ENCODE results near the gene RNF111. TPM values are rescaled to one million over a fixed set of nuclear protein-coding genes. Genes with fewer than 3 reads are reported as not detected.

The RNF111 gene
- polyA plus RNA-seq, 1 donor (not counting 4 experiments of a cell fraction or from before 2014, with no cell fraction given): 27.4 TPM

DNA sequence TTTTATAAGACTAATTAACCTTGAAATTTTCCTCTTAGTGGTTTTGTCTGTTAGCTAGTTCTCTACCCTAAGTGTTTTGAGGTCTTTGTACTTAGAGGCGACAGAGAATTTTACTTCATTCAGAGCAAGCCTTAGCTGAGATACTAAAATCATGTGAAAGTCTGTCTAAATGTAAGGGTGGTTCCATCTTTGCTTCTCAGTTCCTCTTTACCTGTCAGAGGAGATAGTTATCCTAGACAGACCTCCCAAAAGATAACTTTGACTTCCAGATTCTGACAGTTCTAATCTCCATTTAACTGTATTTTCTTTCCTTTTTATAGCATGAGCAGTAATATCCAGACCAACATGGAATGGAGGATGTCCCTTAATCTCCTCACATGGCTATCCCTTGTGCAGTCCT is 34.7 kb downstream of the RNF111 start:
- FAIRE-seq (no peak), DNase-seq (ENCODE audit: low read depth, low spot score) (no peak)
- H3K9me1 ChIP-seq (ENCODE audit: control insufficient read depth, extremely low read depth, insufficient read depth, low read length): no peaks in the 10 kb centered on the region
- H4K20me1 ChIP-seq (ENCODE audit: control insufficient read depth, extremely low read depth, insufficient read depth, low read length): no peaks in the 10 kb centered on the region
- peaks cover 1 to 4% of the 10 kb centered on the region in 2 experiments for H3K36me3 ChIP-seq (ENCODE audit: control insufficient read depth in 2 of 2, extremely low read depth in 1 of 2, insufficient read depth in 2 of 2, low read length in 2 of 2)
- dilution Hi-C loops (cut with MboI; ENCODE audit: extremely low pct_ligation_motif_present, low sequenced_read_pairs): no loop called here
- H3K79me2 ChIP-seq (ENCODE audit: control insufficient read depth, insufficient read depth, low read length): peaks cover 61% of the 10 kb centered on the region
- no peak overlapping the region for H3K27ac ChIP-seq (ENCODE audit: control insufficient read depth, insufficient read depth, low read length)
- H3K27me3 ChIP-seq (ENCODE audit: control insufficient read depth, extremely low read depth, insufficient read depth, low read length): no peaks in the 10 kb centered on the region
- H3K4me3 ChIP-seq (ENCODE audit: control insufficient read depth in 2 of 3, extremely low read depth in 1 of 3, insufficient read depth in 2 of 3, low read depth in 1 of 3, low read length in 3 of 3): no peak overlapping the region
- no peaks in the 10 kb centered on the region for H3K4me1 ChIP-seq (ENCODE audit: control insufficient read depth, extremely low read depth, insufficient read depth, low read length)
- no peaks in the 10 kb centered on the region for H3K9me3 ChIP-seq (ENCODE audit: control insufficient read depth, low read depth, low read length)
- no peak overlapping the region for H3K9ac ChIP-seq (ENCODE audit: control insufficient read depth, extremely low read depth, insufficient read depth, low read length)
- no peak for TF ChIP-seq EZH2 (IDR thresholded peaks at IDR 0.05; ENCODE audit: low read length)
- TF ChIP-seq CTCF (optimal IDR thresholded peaks at IDR 0.05 in 1 of 3, IDR thresholded peaks at IDR 0.05 in 1 of 3, conservative IDR thresholded peaks at IDR 0.05 in 1 of 3; ENCODE audit: extremely low read depth in 1 of 3, insufficient read depth in 2 of 3, low read length in 3 of 3): no peak
- no peak overlapping the region for H3K4me2 ChIP-seq (ENCODE audit: control insufficient read depth, extremely low read depth, insufficient read depth, low read depth, low read length)
- H2AFZ ChIP-seq (ENCODE audit: control insufficient read depth, low read length): no peak overlapping the region

DNA sequence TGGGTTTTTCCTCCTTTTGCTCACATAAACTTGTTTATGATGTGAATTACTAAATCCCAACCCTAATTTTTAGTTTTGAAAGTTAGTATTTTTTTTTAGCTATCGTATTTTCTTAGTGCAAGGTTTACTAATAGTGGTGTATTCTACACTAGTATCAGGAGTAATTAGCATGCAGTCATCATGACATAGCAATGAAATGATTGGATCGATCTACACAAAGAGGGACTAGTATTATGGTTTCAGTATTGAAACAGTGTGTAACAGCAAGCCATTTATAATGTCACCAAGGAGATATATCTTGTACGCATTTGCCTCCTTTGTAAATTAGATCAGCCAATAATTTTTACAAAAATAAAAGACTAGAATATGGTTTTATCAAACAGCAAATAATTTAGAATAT is 38.7 kb downstream of the RNF111 start:
- H4K20me1 ChIP-seq (ENCODE audit: control insufficient read depth, extremely low read depth, insufficient read depth, low read length): peaks cover 3% of the 10 kb centered on the region
- TF ChIP-seq EZH2 (IDR thresholded peaks at IDR 0.05; ENCODE audit: low read length): no peak
- no peak for TF ChIP-seq CTCF (optimal IDR thresholded peaks at IDR 0.05 in 1 of 3, IDR thresholded peaks at IDR 0.05 in 1 of 3, conservative IDR thresholded peaks at IDR 0.05 in 1 of 3; ENCODE audit: extremely low read depth in 1 of 3, insufficient read depth in 2 of 3, low read length in 3 of 3)
- peaks cover 3% of the 10 kb centered on the region for H3K4me1 ChIP-seq (ENCODE audit: control insufficient read depth, extremely low read depth, insufficient read depth, low read length)
- no peak overlapping the region for H2AFZ ChIP-seq (ENCODE audit: control insufficient read depth, low read length)
- H3K79me2 ChIP-seq (ENCODE audit: control insufficient read depth, insufficient read depth, low read length): peaks cover 61% of the 10 kb centered on the region
- no peak overlapping the region for H3K9ac ChIP-seq (ENCODE audit: control insufficient read depth, extremely low read depth, insufficient read depth, low read length)
- no peak overlapping the region for H3K27ac ChIP-seq (ENCODE audit: control insufficient read depth, insufficient read depth, low read length)
- dilution Hi-C loops (cut with MboI; ENCODE audit: extremely low pct_ligation_motif_present, low sequenced_read_pairs): no loop called here
- H3K4me3 ChIP-seq (ENCODE audit: control insufficient read depth in 2 of 3, extremely low read depth in 1 of 3, insufficient read depth in 2 of 3, low read depth in 1 of 3, low read length in 3 of 3): no peak overlapping the region
- no peak for FAIRE-seq
- peaks cover 6 to 9% of the 10 kb centered on the region in 2 experiments for H3K36me3 ChIP-seq (ENCODE audit: control insufficient read depth in 2 of 2, extremely low read depth in 1 of 2, insufficient read depth in 2 of 2, low read length in 2 of 2)
- H3K9me1 ChIP-seq (ENCODE audit: control insufficient read depth, extremely low read depth, insufficient read depth, low read length): no peaks in the 10 kb centered on the region
- DNase-seq (ENCODE audit: low read depth, low spot score): no peak
- no peaks in the 10 kb centered on the region for H3K27me3 ChIP-seq (ENCODE audit: control insufficient read depth, extremely low read depth, insufficient read depth, low read length)
- no peaks in the 10 kb centered on the region for H3K9me3 ChIP-seq (ENCODE audit: control insufficient read depth, low read depth, low read length)
- H3K4me2 ChIP-seq (ENCODE audit: control insufficient read depth, extremely low read depth, insufficient read depth, low read depth, low read length): no peak overlapping the region
